Lung (tissue), 12 donors: ENCODE data around the gene LRRC8E. TPM values are rescaled to one million over a fixed set of nuclear protein-coding genes. Genes with fewer than 3 reads are reported as not detected.

Experiments
- ATAC-seq: fragments of 200-7000 bp; cut with Tn5 transposase; one replicate; pipeline ENCODE4 v1.9.1; 2020; ENCODE audit warnings: moderate number of reproducible peaks; ENCODE audit not compliant: insufficient read depth, low FRiP score
- DNase-seq, 3 donors: peaks; one replicate each; pipeline ENCODE4 v3.0.0-alpha.2; 2013 to 2017
- H3K27ac ChIP-seq, 2 donors: one replicate each; pipeline ENCODE4 v1.5.1; 2013; ENCODE audit warnings: mild to moderate bottlenecking in 2 of 2, moderate library complexity in 2 of 2, control low read depth in 1 of 2, inconsistent platforms in 1 of 2, low read depth in 1 of 2, low read length in 1 of 2
- H3K27me3 ChIP-seq, 3 donors: one replicate each; pipeline ENCODE4 v1.5.1; 2013; ENCODE audit warnings: low read length in 2 of 3; ENCODE audit not compliant: control insufficient read depth in 3 of 3, insufficient read depth in 3 of 3
- H3K36me3 ChIP-seq, 4 donors: one replicate each; pipeline ENCODE4 v1.5.1; 2013; ENCODE audit warnings: low read length in 4 of 4, mild to moderate bottlenecking in 1 of 4, moderate library complexity in 1 of 4; ENCODE audit not compliant: control insufficient read depth in 4 of 4, insufficient read depth in 4 of 4
- H3K4me1 ChIP-seq, 5 donors: one replicate each; pipeline ENCODE4 v1.5.1; 2013; ENCODE audit warnings: low read length in 5 of 5, mild to moderate bottlenecking in 2 of 5, moderate library complexity in 1 of 5; ENCODE audit not compliant: control insufficient read depth in 5 of 5, insufficient read depth in 5 of 5
- H3K4me3 ChIP-seq: one replicate; pipeline ENCODE4 v1.5.1; 2013; ENCODE audit warnings: mild to moderate bottlenecking, control low read depth, moderate library complexity
- H3K9ac ChIP-seq, 2 donors: one replicate each; pipeline ENCODE4 v1.5.1; 2013; ENCODE audit warnings: low read length in 2 of 2, control low read depth in 1 of 2; ENCODE audit not compliant: insufficient read depth in 1 of 2
- H3K9me3 ChIP-seq, 4 donors: one replicate each; pipeline ENCODE4 v1.5.1; 2013; ENCODE audit warnings: low read length in 3 of 4, mild to moderate bottlenecking in 1 of 4, moderate library complexity in 1 of 4; ENCODE audit not compliant: control insufficient read depth in 4 of 4, insufficient read depth in 3 of 4
- CTCF ChIP-seq: IDR thresholded peaks from 2 replicates; pipeline ENCODE4 v1.5.1; 2012; ENCODE audit warnings: mild to moderate bottlenecking; ENCODE audit errors: control extremely low read depth, extremely low read depth
- WGBS, 2 donors: extraction: QIAGEN DNeasy Blood & Tissue Kit; methylation state at CpG; one replicate each; pipeline ENCODE4 v1.1.7; 2013; 5-methylcytosine and 5-hydroxymethylcytosine counted together
- polyA plus RNA-seq, 2 donors: library from polyadenylated mRNA; stranded (reverse); fragments of 200-250 nt; gene quantifications; one replicate each; pipeline ENCODE4 v1.2.1, GENCODE V29; 2013
- total RNA-seq, 2 donors: library from RNA; depleted of rRNA in 1 of 2; stranded (reverse); fragments of >200 nt in 1 of 2; gene quantifications; one replicate each; pipeline ENCODE4 v1.2.1, GENCODE V29; 2014 to 2021
- donor health status: control.
- donor health status: control.
- donor health status: Bipolar disorder and iron deficiency.
- donor health status: healthy.
- donor health status: DM: yes; HTN: yes; CAD: no.

Gene LRRC8E
- total and polyA plus RNA-seq, 4 donors, result 3.7 to 8.6 (median 5.3) TPM

GRCh38 chr19:7850000-7850813 is 38.1 kb upstream of the LRRC8E start:
- WGBS, 2 donors, result 73 to 79% methylated on average over 25 of the region's 25 CpGs
- DNase-seq, result peak in 2 of 3 donors; percentile 31 to 36

GRCh38 chr19:7850945-7851622 is 37.2 kb upstream of the LRRC8E start:
- no peak for TF ChIP-seq CTCF

More at GRCh38 chr19:7850000-7850813, 38.1 kb upstream of the LRRC8E start:
- no peak overlapping the region for H3K9ac ChIP-seq
- H3K36me3 ChIP-seq, result peaks cover 0 to 6% (median 2%) of the 10 kb centered on the region in 4 donors
- peaks cover 0 to 9% (median 0%) of the 10 kb centered on the region in 5 donors for H3K4me1 ChIP-seq
- no peak for ATAC-seq
- no peaks in the 10 kb centered on the region for H3K9me3 ChIP-seq
- no peaks in the 10 kb centered on the region for H3K27me3 ChIP-seq
- peak overlapping the region in 1 of 2 donors; percentile 23 for H3K27ac ChIP-seq
- no peak for TF ChIP-seq CTCF
- H3K4me3 ChIP-seq, result no peak overlapping the region

GRCh38 chr19:7851623-7852500 is 36.4 kb upstream of the LRRC8E start:
- ATAC-seq, result no peak
- Histone ChIP-seq H3K27ac (no peak overlapping the region), H3K4me3 (no peak overlapping the region), H3K36me3 (peaks cover 0 to 6% (median 2%) of the 10 kb centered on the region in 4 donors), H3K4me1 (peaks cover 0 to 9% (median 0%) of the 10 kb centered on the region in 5 donors), H3K9me3 (no peaks in the 10 kb centered on the region), H3K9ac (no peak overlapping the region), H3K27me3 (no peaks in the 10 kb centered on the region)
- DNase-seq, result no peak
- TF ChIP-seq CTCF, result no peak
- WGBS, 2 donors, result 87 to 95% methylated on average over 26 of the region's 26 CpGs

More at GRCh38 chr19:7850945-7851622, 37.2 kb upstream of the LRRC8E start:
- H3K4me1 ChIP-seq, result peaks cover 0 to 9% (median 0%) of the 10 kb centered on the region in 5 donors
- H3K9me3 ChIP-seq, result no peaks in the 10 kb centered on the region
- DNase-seq (no peak), ATAC-seq (no peak)
- no peak overlapping the region for H3K9ac ChIP-seq
- peaks cover 0 to 6% (median 2%) of the 10 kb centered on the region in 4 donors for H3K36me3 ChIP-seq
- H3K27ac ChIP-seq, result no peak overlapping the region
- H3K4me3 ChIP-seq, result no peak overlapping the region
- H3K27me3 ChIP-seq, result no peaks in the 10 kb centered on the region
- 92 to 94% methylated on average over 19 of the region's 19 CpGs for WGBS, 2 donors
